Peyer's patch (tissue), 4 donors: Measurements from ENCODE around the gene DSCAML1. TPM values are rescaled to one million over a fixed set of nuclear protein-coding genes. Genes with fewer than 3 reads are reported as not detected.

Experiments used
- DNase-seq, 3 donors: peaks; one replicate each; pipeline ENCODE4 v3.0.0-alpha.2; 2017 to 2019
- H3K27ac ChIP-seq, 4 donors: fragments of 200-600 bp; sonication (generic); one replicate each; pipeline ENCODE4 v1.5.1; 2016 to 2019
- H3K27me3 ChIP-seq, 2 donors: fragments of 200-600 bp; sonication (generic); one replicate each; pipeline ENCODE4 v1.5.1; 2019
- H3K36me3 ChIP-seq, 3 donors: fragments of 200-600 bp; sonication (generic); one replicate each; pipeline ENCODE4 v1.5.1; 2016 to 2019
- H3K4me1 ChIP-seq, 4 donors: fragments of 200-600 bp; sonication (generic); one replicate each; pipeline ENCODE4 v1.5.1; 2016 to 2019
- H3K4me3 ChIP-seq, 4 donors: fragments of 200-600 bp; sonication (generic); 1 replicate in 3 of 4; 2 replicates in 1 of 4; pipeline ENCODE4 v1.5.1; 2016 to 2019; ENCODE audit warnings: mild to moderate bottlenecking in 1 of 4
- H3K9me3 ChIP-seq, 4 donors: fragments of 200-600 bp; sonication (generic); one replicate each; pipeline ENCODE4 v1.5.1; 2016 to 2019; ENCODE audit warnings: mild to moderate bottlenecking in 1 of 4
- CTCF ChIP-seq, 6 experiments: fragments of 450-650 bp in 4 of 6; fragments of 200-600 bp in 2 of 6; sonication (generic) in 1 of 6; IDR thresholded peaks; one replicate each; pipeline ENCODE4 v1.5.1; 2017 to 2019; ENCODE audit warnings: antibody characterized with exemption in 6 of 6, mild to moderate bottlenecking in 3 of 6, moderate library complexity in 1 of 6
- POLR2A ChIP-seq, 2 donors: fragments of 450-650 bp; IDR thresholded peaks; one replicate each; pipeline ENCODE4 v1.5.1; 2017; ENCODE audit warnings: antibody characterized with exemption in 2 of 2, mild to moderate bottlenecking in 2 of 2, moderate library complexity in 2 of 2
- total RNA-seq, 4 donors: library from RNA; depleted of rRNA; stranded (reverse); fragments of >200 nt; gene quantifications; one replicate each; pipeline ENCODE4 v1.1.0, GENCODE V29; 2016

Gene DSCAML1
- total RNA-seq, 4 donors from 2014 or later = 0.18 to 5.8 (median 2.9) TPM

GRCh38 chr11:117501237-117501898, 295.6 kb downstream of the DSCAML1 start:
- H3K27me3 ChIP-seq = no peaks in the 10 kb centered on the region
- no peak overlapping the region for H3K27ac ChIP-seq
- H3K36me3 ChIP-seq = no peaks in the 10 kb centered on the region
- TF ChIP-seq CTCF (IDR thresholded peaks at IDR 0.05) (no peak), POLR2A (IDR thresholded peaks at IDR 0.05) (no peak)
- H3K9me3 ChIP-seq = no peaks in the 10 kb centered on the region
- no peak overlapping the region for H3K4me3 ChIP-seq
- DNase-seq = no peak
- no peaks in the 10 kb centered on the region for H3K4me1 ChIP-seq

DNA sequence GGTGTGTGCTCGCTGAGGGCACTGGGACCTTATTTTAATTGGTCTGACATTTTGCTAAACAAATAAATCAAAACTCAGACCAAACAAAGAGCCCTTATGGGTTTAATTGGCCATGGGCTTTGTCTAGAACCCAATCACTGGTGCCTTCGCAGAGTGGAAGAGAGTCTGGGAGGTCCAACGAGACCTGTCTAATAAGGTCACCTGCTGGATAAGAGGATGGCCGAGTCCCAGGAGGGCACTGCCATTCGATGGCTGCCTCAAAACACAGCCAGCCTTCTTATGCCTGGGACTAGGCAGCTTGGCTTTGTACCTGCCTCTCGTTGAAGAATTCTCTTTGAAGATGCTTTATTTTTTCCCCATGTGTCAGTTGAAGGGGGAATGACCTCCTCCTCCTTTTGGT, 298.2 kb downstream of the DSCAML1 start:
- TF ChIP-seq CTCF (IDR thresholded peaks at IDR 0.05) = no peak
- no peak for TF ChIP-seq POLR2A (IDR thresholded peaks at IDR 0.05)
- H3K27me3 ChIP-seq = no peaks in the 10 kb centered on the region
- DNase-seq = no peak
- H3K4me1 ChIP-seq = no peaks in the 10 kb centered on the region
- H3K27ac ChIP-seq = no peak overlapping the region
- no peaks in the 10 kb centered on the region for H3K9me3 ChIP-seq
- no peaks in the 10 kb centered on the region for H3K36me3 ChIP-seq
- no peak overlapping the region for H3K4me3 ChIP-seq

DNA sequence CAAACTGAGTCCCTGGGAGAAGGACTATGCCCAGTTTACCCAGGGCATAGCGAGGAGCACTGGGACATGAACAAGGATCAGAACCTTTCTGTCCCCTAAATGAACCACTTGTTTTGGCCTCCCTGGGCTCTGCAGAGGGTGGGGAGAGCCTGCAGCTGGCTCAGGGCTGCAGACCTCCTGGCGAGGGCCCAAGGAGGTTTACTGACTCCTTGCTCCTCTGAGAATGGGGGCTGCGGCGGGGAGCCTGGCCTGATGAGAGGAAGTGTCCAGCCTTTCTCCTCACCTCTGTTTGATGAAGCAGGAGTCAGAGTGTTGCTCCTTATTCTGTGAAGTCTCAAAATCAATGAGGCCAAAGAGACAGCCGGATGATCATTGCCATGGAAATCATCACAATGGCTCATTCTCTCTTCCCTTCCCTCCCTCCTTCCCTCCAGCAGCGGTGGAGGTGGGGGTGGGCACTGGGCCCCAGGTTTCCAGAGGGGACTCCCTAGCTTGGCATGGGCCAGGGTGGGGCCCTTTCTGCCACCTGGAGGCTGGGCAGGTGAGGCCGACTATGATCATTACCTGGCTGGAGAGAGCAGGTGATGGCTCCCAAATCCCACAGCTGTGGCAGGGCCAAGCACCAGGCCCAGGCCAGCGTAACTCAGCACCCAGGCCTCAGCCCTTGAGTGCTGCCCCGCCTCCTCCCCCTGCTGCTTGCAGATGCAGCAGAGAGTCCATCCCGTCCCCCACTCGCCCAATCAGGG, 299.6 kb downstream of the DSCAML1 start:
- Histone ChIP-seq H3K27me3 (no peaks in the 10 kb centered on the region), H3K36me3 (no peaks in the 10 kb centered on the region), H3K4me3 (no peak overlapping the region), H3K27ac (no peak overlapping the region), H3K9me3 (no peaks in the 10 kb centered on the region), H3K4me1 (no peaks in the 10 kb centered on the region)
- TF ChIP-seq POLR2A (IDR thresholded peaks at IDR 0.05) (no peak), CTCF (IDR thresholded peaks at IDR 0.05) (no peak)
- no peak for DNase-seq

DNA sequence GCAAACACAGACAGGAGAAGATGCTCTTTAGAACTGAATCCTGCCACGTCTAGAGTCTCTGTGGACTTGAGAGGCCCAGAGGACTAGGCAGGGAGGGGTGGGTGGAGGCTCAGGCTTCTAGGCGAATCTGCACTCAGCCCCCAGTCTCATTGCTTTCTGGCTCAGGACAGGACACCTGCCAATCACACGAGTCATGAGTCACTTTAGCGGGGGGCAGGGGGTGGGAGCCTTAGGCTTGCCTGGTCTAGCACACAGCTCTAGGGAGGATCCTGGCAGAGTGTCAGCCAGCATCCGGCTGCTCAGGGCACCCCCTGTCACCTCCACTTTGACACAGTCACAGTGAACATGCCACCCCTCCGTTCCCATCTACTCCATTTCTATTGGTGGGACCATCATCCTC, 301.7 kb downstream of the DSCAML1 start:
- H3K4me1 ChIP-seq = no peaks in the 10 kb centered on the region
- no peaks in the 10 kb centered on the region for H3K27me3 ChIP-seq
- H3K9me3 ChIP-seq = no peaks in the 10 kb centered on the region
- H3K4me3 ChIP-seq = no peak overlapping the region
- H3K36me3 ChIP-seq = no peaks in the 10 kb centered on the region
- H3K27ac ChIP-seq = no peak overlapping the region
- DNase-seq = no peak
- no peak for TF ChIP-seq POLR2A (IDR thresholded peaks at IDR 0.05)
- TF ChIP-seq CTCF (IDR thresholded peaks at IDR 0.05) = no peak

- Histone ChIP-seq H3K4me1 (no peaks in the 10 kb centered on the region), H3K27me3 (no peaks in the 10 kb centered on the region), H3K9me3 (no peaks in the 10 kb centered on the region), H3K27ac (no peak overlapping the region), H3K36me3 (no peaks in the 10 kb centered on the region), H3K4me3 (no peak overlapping the region)
- TF ChIP-seq POLR2A (IDR thresholded peaks at IDR 0.05) = no peak
- no peak for TF ChIP-seq CTCF (IDR thresholded peaks at IDR 0.05)
- no peak for DNase-seq
These were observed 304.3 kb downstream of the DSCAML1 start for GRCh38 chr11:117492578-117493251.
